Stimulated activated CD8-positive, alpha-beta memory T cell treated with anti-CD3 and anti-CD28 coated beads, Interleukin-2, amount 100 ng/mL, for 48 hours (primary cell): ENCODE measurements around the gene MBD5.
"Not testable (repeated sequence)": the region's sequence is repeated elsewhere in the genome, so short reads cannot be mapped to it uniquely, and the experiment has no call there.

Source experiments
- DNase-seq, 2 donors: peaks; one replicate each; pipeline ENCODE4 v3.0.0-alpha.2; 2020; ENCODE audit warnings: low read depth in 2 of 2

The MBD5 gene

DNA sequence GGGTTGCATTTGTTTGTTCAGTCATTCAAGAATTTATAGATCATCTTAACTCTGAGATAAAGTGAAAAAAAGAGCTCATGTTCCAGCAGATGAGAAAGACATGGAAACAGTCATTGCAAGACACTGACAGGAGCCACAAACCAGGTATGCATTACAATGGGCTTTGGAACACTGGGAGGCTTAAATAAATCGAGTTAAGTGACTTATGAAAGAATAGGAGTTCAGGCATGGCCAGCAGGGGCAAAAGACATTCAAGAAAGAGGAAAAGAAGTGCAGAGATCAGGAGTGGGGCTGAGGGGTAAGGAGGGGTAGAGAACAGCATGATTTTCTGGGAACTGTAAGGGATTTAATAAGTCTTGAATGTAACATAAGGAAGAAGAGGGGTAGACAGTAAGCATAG lies 502.4 kb downstream of the MBD5 start:
- DNase-seq, result no peak

DNA sequence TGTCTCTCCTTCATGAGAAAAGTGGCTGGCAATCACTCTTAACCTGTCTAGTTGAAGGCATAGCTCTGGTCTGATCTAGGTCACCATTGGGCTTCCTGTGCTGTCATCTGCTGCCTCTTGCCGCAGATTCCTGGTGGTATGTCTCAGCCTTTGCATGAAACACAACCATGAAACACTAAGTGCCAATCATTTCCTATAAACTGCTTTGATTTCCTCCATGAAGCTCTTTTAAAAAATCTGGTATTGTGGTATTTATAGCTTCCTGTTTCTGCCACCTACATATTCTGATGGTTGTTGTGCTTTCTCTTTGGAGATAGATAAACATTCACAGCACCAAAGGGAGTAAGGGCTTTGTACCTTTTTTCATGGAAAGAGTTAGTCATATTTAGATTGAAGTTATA lies 503.6 kb downstream of the MBD5 start:
- DNase-seq, result peak in 1 of 2 donors; percentile 28

DNA sequence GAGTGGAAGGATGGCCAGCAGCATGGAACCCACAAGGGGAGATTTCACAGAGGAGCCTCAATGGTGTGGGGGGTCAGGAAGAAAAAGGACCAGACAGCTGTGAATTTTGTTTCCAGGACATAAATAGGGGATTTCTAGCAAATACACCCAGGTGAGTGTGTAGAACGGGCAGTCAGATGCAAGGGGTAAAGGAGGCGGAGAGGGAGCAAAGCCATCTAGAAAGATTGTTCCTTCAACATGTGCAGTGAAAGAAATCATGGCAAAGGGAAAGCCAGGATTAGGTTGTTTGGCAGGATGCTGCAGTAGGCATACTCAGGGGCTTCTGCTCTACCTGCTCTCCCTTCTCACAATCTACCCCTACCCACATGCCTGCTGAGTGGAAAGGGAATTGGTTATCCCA lies 504.2 kb downstream of the MBD5 start:
- no peak for DNase-seq

DNA sequence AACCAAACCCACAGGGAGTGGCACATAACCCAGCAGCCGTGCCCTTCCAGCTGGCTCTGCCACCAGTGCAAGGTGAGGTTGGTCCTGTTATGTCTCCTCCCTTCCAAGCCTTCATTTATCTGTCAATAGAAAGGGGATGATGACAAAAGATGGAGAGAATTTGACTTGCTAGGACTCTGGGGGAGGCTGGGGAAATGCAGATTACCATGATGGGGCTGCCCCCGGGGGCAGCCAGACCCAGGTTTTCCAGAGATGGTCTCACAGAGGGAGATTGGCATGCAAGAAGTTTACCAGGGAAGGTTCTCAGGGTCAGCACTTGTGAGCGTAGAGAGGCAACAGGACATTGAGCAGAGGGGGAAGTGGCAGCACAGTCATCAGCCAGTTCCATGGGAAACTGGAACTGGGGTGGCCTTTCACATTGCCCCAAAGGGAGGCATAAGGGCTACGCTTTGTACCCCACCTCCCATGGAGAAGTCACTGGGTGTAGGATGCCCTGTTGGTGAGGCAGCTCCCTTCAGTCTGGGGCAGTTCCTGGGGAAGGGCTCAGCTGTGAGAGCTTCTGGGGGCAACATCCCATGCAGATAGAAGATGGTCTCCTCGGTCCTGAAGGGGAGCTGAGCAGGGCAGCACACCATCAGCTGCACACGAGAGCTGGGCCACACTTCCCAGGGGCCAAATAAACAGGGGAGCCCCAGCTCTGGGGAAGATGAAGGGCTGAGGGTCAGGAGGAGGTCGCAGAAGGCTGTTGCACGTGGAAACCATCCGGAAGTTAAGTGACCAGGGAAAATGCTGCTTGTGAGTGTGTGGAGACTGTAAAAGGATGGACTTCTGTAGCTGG lies 505.8 kb downstream of the MBD5 start:
- no peak for DNase-seq

DNA sequence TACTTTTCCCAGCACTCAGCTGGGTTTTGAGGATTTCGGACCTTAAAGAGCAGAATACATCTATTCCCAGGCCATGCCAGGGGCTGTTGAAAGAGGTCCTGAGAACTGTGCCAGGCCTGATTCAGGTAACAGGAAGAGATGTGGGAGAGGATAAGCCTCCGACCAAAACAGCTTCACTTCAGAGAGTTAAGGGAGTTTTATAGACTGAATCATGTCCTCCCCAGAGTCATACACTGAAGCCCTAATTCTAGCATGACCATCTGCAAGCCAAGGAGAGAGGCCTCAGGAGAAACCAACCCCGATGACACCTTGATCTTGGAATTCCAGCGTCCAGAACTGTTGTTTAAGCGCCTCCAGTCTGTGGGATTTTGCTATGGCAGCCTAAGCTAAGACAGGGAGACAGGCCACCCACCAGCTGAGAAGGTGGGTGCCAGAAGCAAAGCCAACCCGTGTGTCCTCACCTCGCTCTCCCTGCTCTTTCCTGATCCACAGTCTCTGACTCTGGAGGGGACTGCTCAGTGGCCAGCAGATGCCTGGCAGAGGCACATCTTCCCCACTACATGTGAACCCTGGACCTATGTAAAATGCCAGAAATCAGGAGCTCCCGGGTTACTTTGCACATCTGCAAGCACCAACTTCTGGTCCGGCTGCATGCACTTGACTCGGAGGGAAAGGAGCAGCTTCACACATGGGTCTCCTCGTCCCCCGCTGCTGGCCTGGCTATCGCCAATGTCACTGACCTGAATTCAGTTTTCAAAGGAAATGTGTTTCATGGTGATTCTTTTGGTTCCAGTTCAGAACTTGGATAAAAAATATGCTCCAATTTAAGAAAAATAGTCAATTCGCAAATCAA lies 506.8 kb downstream of the MBD5 start:
- DNase-seq, result no peak

DNA sequence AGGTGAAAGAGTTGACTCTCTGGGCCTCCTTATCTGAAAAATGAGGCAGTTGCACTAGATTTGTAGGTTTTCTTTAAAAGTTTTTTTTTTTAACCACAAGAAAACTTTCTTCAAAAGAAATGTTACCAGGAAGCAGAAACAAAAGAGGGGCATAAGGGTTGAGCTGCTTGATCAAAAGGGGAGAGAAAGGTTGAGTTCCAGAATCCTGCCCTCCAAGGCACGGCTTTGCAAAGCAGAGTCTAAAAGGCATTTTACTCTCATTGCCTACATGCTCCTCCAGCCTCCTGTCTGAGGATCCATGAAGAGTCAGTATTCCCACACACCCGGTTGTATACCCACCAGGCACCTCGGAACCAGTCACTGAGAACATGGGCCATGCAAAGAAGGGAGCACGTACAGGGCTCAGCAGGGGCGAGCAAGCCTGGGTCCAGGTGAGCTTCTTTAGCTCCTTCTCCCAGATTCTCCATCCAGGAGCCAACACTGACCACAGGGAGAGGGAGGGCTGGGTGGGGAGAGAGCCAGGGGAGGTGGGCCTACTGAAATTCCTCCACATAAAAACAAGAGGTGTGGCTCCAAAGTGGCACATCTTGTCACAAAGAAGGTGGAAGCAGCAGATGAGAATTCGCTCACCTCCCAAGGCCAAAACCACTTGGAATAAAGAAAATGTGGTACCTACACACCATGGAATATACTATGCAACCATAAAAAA lies 507.6 kb downstream of the MBD5 start:
- DNase-seq, result no peak

DNA sequence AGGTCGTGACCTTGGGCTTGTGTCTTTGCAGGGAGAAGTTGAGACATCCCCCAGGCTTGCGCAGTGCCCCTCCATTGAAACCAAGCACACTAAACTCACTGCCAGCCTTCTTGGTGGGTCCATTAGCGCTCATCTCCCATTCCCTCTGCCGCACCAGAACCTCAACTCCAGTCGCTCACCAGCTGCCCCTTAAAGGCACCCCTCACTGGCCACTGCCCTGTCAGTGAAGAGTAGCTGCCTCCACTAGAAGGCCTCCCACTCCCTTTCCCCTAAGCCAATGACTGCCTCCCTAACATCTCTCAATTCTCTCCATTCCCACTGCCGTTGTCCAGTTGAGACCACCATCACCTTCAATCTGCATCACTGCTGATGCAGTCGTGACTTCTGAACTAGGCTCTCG lies 508.9 kb downstream of the MBD5 start:
- no peak for DNase-seq

DNA sequence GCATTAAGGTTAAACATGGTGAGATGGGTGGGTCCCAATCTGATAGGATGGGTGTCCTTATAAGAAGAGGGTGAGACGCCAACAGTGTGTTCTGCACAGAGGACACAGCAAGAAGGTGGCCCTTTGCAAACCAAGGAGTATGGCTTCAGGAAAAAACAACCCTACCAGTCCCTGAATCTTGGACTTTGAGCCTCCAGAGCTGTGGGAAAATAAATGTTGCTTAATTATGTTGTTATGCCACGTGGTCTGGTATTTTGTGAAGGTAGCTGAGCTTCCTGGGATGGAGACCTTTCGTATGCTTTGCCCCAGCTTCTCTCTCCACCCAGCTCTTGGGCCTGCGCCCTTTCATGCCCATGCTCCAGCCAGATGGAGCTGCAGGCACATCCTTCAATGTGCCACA lies 509.5 kb downstream of the MBD5 start:
- DNase-seq, result no peak

DNA sequence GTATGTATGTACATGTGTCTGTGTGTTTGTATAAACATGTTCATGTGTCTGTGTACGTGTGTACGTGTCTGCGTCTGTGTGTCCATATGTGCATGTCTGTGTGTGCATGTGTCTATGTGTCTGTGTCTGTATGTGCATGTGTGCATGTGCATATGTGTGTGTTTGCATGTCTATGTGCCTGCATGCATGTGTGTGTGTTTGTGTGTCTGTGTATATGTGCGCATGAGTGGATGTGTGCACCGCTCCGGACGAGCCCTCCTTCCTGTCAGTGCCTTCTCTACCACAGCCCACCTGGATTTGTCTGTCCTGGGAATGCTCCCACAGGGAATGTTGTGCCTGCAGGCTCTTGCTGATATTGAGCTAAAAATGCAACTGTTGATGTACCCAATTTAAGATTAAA lies 510.3 kb downstream of the MBD5 start:
- no peak for DNase-seq

DNA sequence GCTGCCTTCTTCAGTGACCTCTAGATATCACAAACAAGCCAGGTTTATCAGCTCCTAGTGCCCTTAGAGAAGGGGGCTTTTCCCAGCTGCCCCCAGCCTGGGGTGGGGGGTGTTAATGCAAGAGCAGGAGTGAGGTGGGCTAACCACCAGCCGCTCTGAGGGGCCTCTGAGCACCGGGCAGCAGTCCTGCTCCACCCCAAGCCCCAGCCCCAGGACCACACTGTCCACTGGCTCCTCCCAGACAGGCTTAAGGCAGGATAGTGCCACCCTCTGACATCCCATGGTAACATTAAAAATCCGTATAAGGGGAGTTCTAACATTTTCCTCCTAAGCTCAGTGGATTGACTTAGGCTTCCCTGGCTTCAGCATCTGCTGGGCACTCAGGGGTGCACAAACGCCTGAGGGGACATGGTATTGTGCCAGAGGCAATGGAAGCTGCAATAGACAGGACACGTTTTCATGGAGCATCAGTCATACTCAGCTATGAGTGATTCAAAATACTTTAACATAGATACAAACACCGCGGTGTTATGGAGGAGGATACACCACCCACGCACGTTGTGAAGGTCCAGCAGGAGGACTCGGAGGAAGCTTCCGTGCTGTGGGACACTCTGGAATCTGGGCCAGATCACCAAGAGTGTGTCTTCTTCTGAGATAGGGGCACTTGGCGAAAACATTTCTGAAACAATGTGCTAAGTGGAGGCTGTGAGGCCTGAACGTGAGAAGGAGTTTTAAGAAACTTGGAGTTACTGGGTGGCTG lies 511.0 kb downstream of the MBD5 start:
- DNase-seq, result no peak

DNA sequence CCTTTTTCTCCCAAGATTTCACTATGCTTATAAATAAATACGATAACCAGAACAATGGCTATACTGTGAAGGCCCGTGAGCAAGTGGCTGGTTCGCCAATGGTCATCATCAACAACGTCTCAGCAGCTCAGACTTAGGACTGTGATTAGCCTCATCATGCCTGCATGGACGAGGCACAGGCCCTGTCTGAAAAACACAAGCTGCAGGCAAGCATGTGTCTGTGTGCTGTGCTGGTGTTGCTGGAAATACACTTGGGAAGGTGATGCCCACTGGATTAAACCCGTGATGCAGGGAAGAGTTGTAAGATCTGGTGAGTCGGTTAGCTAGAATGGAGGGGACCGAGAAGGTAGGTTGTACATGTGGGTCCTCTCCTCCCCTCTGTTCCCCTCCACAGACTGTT lies 512.1 kb downstream of the MBD5 start:
- DNase-seq, result no peak

DNA sequence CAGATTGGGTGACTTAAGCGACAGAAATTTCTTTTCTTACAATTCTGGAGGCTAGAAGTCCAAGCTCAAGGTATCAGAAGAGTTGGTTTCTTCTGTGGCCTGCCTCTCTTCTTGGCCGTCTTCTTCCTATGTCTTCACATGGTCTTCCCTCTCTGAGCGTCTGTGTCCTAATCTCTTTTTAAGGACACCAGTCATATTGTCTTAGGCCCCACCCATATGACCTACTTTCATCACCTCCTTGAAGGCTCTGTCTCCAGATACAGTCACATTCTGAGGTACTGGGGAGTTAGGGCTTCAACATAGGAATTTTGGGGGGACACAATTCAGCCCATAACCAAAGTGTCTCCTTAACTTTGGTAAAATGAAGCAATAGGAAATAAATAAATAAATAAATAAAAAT lies 512.8 kb downstream of the MBD5 start:
- DNase-seq, result no peak

DNA sequence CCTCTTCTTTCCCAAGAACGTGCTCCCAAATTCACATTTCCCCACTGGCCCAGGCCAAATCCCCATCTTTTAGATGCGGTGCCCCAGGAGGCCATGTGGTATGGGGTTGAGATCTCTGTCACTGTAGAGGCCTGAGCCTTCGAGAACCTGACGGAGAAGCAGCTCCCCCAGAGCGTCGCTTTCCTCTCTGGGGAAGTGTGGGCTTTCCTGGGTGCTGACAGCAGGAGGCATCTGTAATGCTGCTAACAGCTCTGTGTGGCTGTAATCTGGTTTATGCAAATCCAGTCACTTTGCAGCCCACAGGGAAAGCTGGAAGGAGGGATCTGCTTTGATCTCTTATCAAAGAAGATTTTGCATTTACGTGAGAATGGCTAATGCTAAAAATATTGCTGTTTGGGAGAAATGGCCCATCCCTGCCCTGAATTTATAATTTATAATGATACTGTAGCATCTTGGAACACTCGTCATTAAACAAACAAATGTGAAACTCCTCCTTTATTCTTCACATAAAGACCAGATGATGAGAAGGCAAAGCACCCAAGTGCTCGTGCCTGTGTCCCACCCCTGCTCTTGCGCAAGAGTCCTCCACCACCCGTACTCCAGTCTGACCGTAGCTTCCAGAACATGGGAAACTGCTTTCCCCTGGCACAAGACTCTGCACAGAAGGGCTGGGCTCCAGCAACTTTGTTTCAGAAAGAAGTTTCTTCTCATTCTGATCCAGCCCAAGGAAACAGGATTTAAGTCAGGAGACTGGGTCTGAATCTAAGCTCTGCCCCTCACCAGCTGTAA lies 513.7 kb downstream of the MBD5 start:
- DNase-seq, result no peak

DNA sequence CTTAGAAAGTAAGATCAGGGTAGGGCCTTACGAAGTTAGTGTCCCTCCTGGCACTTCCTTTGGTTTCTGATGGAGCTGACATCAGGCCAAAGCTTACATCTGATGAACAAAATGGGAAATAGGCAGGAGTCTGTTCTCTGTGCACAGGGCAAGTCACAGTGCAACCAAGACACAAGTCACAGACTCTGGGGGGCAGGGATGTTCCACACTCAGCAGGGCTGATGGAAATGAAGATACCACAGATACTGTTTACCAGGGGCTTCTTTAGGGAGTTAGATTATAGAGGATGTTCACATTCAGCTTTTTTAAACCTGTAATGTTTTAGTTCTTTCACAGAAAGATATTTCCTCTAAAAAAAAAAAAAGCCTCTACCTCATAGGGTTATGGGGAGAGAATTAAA lies 517.5 kb downstream of the MBD5 start:
- DNase-seq, result no peak

DNA sequence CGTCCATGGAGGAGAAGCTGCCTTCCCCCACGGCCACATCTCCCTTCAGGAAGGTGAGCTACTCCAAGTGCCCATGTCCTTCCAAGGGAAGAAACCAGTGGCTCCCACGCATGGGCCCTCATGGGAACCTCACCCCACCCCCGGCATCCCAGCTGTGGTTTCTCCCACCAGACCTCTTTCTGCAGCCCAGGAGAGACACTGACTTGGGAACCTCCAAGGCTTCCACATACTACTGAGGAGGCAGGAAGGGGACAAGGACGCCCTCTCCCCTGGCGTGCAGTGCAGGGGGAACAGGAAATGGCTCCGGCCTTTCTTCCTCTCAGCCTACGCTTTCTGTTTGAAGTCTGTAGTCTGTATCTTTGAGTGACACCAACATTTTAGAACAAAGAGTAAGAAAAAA lies 519.1 kb downstream of the MBD5 start:
- no peak for DNase-seq

DNA sequence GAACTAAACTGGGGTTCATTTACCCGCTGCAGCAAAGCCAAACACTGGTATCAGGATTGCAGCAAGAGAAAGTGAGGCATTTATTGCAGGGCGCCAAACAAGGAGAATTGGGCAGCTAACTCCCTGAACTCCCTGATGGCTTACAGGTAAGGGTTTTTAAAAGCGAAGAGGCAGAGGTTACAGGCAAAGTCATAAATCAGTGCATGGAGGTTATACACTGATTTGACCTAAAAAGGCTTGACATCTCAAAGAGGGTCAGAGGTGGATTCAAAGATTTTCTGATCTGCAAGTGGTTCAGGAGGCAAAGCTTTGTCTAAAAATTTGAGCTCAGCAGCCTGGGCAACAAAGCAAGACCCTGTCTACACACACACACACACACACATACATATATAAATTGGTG lies 520.9 kb downstream of the MBD5 start:
- DNase-seq, result no peak

DNA sequence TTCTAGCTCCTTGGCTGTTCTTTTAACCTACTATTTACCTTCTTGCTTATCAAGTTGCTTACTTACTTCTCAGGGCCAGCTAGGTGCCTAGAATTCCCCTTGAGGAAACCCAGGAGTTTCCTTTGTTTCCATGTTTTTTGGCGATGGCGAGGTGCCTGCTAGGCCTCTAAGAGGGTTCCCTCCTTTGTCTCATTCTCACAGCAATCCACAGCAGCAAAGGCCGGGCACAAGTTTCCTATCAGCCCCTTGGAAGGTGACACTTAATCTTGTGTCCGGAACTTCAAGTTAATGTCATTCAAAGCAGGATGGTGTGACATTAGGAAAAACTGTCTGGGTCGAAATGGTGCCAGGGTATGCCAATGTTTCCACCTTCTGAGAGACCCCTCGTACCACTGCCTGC lies 521.7 kb downstream of the MBD5 start:
- DNase-seq, result no peak

DNA sequence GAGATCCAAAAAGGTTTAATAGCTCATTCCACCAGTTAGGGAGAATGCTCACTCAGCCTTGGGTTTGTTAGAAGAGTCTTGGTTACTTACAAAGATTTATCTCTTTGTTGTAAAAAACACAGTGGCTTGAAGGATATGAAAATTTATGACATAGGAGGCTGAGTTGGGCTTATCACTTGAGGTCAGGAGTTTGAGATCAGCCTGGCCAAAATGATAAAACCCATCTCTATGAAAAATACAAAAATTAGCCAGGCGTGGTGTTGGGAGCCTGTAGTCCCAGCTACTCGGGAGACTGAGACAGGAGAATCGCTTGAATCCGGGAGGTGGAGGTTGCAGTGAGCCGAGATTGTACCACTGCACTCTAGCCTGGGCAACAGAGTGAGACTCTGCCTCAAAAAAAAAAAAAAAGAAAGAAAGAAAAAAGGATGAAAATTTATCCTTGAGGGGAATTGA lies 522.2 kb downstream of the MBD5 start:
- not testable (repeated sequence) for DNase-seq

DNA sequence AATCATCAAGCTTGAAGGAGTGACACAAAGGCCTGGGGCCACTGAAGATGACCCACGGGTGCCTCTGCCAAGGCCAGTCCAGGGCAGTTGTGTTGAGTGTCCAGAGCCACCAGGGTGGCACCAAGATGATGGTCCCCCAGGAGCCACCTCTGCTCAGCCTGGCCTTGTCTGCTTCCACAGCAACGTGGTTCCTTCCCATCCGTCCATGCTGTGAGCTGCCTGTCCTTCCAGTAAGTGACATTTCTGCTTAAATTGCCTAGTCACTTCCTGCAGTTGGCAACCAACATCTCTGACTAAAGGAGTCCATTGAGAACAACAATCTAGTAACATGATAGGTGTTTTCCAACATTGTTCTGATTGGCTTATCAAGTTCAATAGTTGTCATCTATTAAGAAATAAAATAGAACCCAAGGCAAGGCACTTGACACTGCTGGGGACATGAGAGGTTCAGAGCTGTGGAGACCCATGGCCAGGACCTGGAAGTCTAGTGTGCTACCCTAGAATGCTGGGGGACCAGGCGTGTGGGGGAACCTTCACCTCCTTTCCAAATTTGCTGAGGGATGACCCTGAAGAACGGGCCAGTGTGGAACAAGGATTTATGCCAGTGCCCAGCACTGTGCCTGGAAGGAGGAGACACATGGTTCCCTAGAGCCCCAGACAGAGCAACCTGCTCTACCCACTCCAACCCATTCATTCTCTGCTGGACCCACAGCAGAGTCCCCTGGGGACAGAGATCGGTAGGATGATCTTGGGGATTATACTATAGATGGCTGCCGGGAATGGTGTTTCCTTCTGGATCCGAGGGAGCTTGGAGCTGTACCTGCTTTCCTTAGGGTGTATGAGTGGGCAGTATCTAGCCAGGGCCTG lies 524.7 kb downstream of the MBD5 start:
- no peak for DNase-seq

DNA sequence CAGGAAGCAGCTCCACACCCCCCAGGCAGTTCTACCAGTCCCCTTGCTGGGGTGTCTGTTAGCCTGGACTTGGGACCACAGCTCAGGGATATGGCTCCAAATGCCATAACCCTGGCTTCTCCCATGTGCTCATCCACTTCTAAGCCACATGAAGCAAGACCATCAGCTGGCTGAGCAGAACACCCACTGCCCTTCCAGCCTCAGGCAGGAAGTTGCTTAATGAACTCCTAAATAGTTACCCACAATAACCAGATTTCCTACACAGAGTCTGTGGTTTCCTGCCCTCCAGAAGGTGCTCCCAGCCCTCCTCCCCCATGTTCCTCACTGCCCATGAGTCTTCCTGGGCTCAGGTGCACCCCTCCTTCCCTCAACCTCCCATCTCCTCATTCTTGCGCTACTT lies 525.4 kb downstream of the MBD5 start:
- no peak for DNase-seq
